Stimulated activated effector memory CD8-positive, alpha-beta T cell treated with anti-CD3 and anti-CD28 coated beads, Interleukin-12 subunit alpha, Interleukin-12 subunit beta, amount 100 ng/mL, for 72 hours (primary cell): ENCODE data around the gene ARHGEF28.

Experiments
- ATAC-seq: fragments of 150-1000 bp; cut with Tn5 transposase; 2 replicates; pipeline ENCODE4 v1.10.0; 2021
- DNase-seq, 2 donors: peaks; one replicate each; pipeline ENCODE4 v3.0.0; 2021 to 2022; ENCODE audit warnings: low spot score in 2 of 2
- H3K27ac Mint-ChIP-seq: one replicate; pipeline ENCODE4 v1.8.0; 2022; ENCODE audit warnings: mild to moderate bottlenecking, mixed read lengths
- H3K36me3 Mint-ChIP-seq: one replicate; pipeline ENCODE4 v1.8.0; 2022; ENCODE audit warnings: mild to moderate bottlenecking, mixed read lengths
- H3K4me1 Mint-ChIP-seq: one replicate; pipeline ENCODE4 v1.8.0; 2022; ENCODE audit warnings: mixed read lengths
- H3K4me3 Mint-ChIP-seq: one replicate; pipeline ENCODE4 v1.8.0; 2022; ENCODE audit warnings: mild to moderate bottlenecking, mixed read lengths
- H3K9me3 Mint-ChIP-seq: one replicate; pipeline ENCODE4 v1.8.0; 2022; ENCODE audit warnings: mixed read lengths

Gene ARHGEF28

DNA sequence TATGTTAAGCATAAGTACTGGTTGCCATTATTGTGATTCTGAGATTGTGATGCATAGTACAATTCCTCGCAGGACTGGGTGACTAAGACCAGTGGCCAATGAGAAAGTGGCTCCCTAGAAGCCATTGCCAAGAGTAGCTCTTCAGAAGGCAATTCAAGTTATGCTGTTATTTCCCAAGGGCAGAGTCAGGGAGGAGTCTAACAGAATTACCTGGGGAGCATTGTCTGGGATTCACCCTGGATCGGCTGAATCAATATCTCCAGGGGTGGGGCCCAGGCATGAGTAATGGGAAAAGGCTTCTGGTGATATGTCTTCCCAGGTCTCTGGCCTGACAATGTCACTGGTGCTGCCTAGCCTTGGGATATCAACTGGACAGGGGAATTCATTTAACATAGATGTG is 10.9 kb upstream of the ARHGEF28 start:
- ATAC-seq (no peak), DNase-seq (no peak)
- H3K4me3 Mint-ChIP-seq, result no peak overlapping the region
- no peaks in the 10 kb centered on the region for H3K4me1 Mint-ChIP-seq
- H3K27ac Mint-ChIP-seq, result no peak overlapping the region
- no peaks in the 10 kb centered on the region for H3K9me3 Mint-ChIP-seq
- no peaks in the 10 kb centered on the region for H3K36me3 Mint-ChIP-seq

DNA sequence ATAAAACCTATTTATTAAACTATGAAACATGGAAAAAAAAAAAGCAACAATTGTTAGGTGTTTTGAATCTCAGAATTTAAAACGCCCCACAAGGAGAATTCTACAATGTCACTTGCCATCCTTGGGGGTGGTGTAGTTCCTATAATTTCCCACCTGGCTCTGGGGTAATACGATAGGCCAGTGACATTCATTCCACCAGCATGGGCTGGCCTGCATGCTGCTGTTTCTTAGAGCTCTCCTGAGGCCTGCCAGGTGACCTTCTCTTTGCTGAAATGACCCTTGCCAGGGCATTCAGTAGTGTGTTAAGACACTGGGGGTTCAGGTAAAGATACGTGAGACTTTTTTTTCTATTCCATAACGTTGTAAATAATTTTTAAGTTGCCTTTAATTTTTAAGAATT is 10.0 kb upstream of the ARHGEF28 start:
- no peak for DNase-seq
- no peak overlapping the region for H3K4me3 Mint-ChIP-seq
- H3K27ac Mint-ChIP-seq, result no peak overlapping the region
- no peaks in the 10 kb centered on the region for H3K4me1 Mint-ChIP-seq
- H3K36me3 Mint-ChIP-seq, result no peaks in the 10 kb centered on the region
- no peaks in the 10 kb centered on the region for H3K9me3 Mint-ChIP-seq
- no peak for ATAC-seq

DNA sequence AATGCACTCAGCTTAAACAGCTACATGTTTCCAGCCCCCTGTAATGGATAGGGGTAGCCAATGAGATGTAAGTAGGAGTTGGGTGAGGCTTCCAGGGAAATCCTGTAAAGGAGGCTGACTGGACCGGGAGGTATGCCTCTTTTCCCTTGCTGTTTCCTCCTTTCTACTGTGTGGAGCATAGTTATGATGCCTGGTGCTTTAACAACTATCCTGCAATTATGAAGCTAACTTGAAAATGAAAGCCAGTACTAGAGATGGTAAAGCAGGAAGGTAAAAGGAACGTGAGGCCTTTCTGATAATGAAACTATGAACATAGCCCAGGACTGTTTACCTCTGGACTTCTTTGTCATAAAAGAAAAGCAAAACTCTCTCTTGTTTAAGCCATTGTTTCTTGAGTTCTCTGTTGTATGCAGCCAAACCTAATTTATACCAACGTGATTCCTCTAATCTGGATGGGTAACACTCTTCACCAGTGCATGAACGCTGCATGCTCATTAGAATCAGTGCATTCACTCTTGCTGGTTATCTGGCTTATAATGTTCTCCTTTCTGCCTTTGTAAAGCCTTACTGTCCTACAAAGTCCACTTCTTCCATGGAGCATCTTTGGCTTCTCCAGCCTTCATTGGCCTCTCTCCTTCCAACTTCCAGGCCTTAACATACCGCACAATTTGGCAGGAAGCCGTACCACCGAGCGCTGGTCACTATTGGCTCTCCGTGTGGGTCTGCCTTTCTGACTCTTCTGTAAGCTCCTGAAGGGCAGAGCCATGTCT is 8.3 kb upstream of the ARHGEF28 start:
- no peak for ATAC-seq
- Mint-ChIP-seq H3K36me3 (no peaks in the 10 kb centered on the region), H3K4me3 (no peak overlapping the region), H3K9me3 (no peaks in the 10 kb centered on the region), H3K4me1 (no peaks in the 10 kb centered on the region), H3K27ac (no peak overlapping the region)
- no peak for DNase-seq

DNA sequence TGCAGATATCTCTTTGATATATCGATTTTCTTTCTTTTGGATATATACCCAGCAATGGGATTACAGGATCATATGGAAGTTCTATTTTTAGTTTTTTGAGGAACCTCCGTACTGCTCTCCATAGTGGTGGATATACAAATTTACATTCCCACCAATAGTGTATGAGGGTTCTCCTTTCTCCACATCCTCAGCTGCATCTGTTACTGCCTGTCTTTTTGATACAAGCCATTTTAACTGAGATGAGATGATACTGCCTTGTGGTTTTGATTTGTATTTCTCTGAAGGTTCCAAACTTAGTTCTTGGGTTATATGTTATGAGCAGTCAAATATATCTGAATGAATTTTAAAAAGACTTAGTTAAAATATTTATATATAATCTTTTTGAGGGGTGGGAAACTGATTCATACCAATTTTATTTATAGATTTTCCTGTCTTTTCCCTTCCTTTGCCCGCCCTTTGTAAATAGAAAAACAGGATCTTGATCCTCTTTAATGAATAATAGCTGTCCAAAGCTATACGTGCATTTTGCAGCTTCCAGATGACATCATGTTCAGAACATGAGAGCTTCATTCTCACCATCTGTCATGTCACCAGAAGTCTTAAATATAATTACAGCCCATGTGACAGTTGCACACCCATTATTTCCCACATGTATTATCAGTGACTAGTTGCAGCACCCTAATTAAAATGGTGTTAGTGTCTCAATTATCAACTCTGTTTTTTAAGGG is 6.2 kb upstream of the ARHGEF28 start:
- Mint-ChIP-seq H3K36me3 (no peaks in the 10 kb centered on the region), H3K9me3 (no peaks in the 10 kb centered on the region), H3K27ac (no peak overlapping the region), H3K4me1 (no peaks in the 10 kb centered on the region), H3K4me3 (no peak overlapping the region)
- DNase-seq (no peak), ATAC-seq (no peak)

DNA sequence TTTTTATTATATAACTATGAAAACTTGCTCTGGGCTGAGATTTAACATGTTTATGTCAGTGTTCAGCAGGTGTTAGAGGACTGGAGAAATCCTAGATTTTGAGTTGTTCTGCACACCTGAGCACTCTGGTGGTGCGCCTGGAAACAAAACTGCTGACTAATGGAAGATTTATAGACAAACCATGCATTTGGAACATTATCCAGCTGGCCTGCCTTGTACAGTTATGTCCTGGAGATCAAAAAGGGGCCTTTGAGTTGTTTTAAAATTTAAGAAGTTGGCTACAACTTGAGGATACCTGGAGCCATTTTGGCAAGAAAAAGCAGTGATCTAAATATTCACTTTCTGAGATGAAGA is 5.7 kb upstream of the ARHGEF28 start:
- DNase-seq (no peak), ATAC-seq (no peak)
- Mint-ChIP-seq H3K9me3 (no peaks in the 10 kb centered on the region), H3K4me1 (no peaks in the 10 kb centered on the region), H3K4me3 (no peak overlapping the region), H3K36me3 (no peaks in the 10 kb centered on the region), H3K27ac (no peak overlapping the region)

GRCh38 chr5:73623060-73623459 is 2.9 kb upstream of the ARHGEF28 start:
- no peaks in the 10 kb centered on the region for H3K9me3 Mint-ChIP-seq
- H3K4me3 Mint-ChIP-seq, result no peak overlapping the region
- DNase-seq (no peak), ATAC-seq (no peak)
- no peaks in the 10 kb centered on the region for H3K36me3 Mint-ChIP-seq
- H3K4me1 Mint-ChIP-seq, result no peaks in the 10 kb centered on the region
- no peak overlapping the region for H3K27ac Mint-ChIP-seq

- no peak for ATAC-seq
- no peaks in the 10 kb centered on the region for H3K4me1 Mint-ChIP-seq
- no peaks in the 10 kb centered on the region for H3K9me3 Mint-ChIP-seq
- H3K36me3 Mint-ChIP-seq, result no peaks in the 10 kb centered on the region
- no peak for DNase-seq
- H3K27ac Mint-ChIP-seq, result no peak overlapping the region
- H3K4me3 Mint-ChIP-seq, result no peak overlapping the region
Observed at GRCh38 chr5:73623901-73624404, 2.0 kb upstream of the ARHGEF28 start.

DNA sequence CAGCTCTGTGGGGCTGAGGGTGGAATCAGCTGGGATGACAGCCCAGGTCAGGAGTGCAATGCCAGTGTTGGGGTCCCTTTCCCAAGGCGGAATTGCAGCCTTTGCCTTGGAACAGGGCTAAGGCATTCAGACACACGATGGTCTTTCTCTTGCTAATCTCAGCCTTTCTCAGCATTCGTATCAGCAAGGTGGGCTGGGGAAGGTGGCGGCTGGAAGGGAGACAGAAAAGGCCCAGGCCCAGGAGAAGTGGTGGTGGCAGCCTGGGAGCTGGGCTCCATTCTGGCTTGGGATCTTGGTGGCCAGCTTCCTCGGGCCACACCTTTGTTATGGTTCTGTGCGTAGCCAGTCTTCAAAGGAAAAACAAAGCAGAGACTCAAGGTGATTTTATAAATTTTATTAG is 1.1 kb upstream of the ARHGEF28 start:
- H3K9me3 Mint-ChIP-seq, result no peaks in the 10 kb centered on the region
- H3K36me3 Mint-ChIP-seq, result no peaks in the 10 kb centered on the region
- peak overlapping the region; percentile 41 for H3K4me3 Mint-ChIP-seq
- H3K27ac Mint-ChIP-seq, result no peak overlapping the region
- DNase-seq (no peak), ATAC-seq (no peak)
- no peaks in the 10 kb centered on the region for H3K4me1 Mint-ChIP-seq

- H3K27ac Mint-ChIP-seq, result no peak overlapping the region
- peak overlapping the region; percentile 41 for H3K4me3 Mint-ChIP-seq
- H3K9me3 Mint-ChIP-seq, result no peaks in the 10 kb centered on the region
- no peak for ATAC-seq
- no peaks in the 10 kb centered on the region for H3K4me1 Mint-ChIP-seq
- H3K36me3 Mint-ChIP-seq, result no peaks in the 10 kb centered on the region
- no peak for DNase-seq
Observed at GRCh38 chr5:73625372-73625943, 538 bp upstream of the ARHGEF28 start.

DNA sequence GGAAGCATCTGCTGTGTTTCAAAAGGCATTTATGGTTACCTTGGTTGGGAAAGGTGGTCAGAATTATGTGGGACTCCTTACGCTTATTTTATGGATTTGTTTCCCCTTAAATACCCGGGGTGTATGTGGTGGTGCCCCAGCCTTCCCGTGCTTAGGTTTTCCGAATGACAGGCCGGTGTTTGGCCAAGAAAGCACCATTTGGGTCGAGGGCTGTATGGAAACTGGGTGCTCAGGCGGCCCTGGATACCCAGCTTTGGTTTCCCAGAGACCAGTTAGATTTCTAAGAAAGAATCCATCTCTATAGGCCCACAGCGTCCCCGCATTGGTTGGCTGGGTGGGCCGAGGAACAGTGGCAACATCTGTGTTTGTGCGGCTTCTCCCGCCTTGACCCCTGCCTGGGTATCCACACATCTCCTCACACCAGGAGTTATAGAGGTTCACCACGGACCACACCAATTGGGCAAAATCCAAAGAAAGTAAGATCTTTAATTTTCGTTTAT is 868 bp downstream of the ARHGEF28 start:
- Mint-ChIP-seq H3K4me3 (peak overlapping the region; percentile 38), H3K36me3 (no peaks in the 10 kb centered on the region), H3K27ac (no peak overlapping the region), H3K9me3 (no peaks in the 10 kb centered on the region), H3K4me1 (no peaks in the 10 kb centered on the region)
- ATAC-seq (no peak), DNase-seq (no peak)

- Mint-ChIP-seq H3K4me1 (no peaks in the 10 kb centered on the region), H3K9me3 (no peaks in the 10 kb centered on the region), H3K4me3 (no peak overlapping the region), H3K27ac (no peak overlapping the region), H3K36me3 (no peaks in the 10 kb centered on the region)
- ATAC-seq, result no peak
- DNase-seq, result no peak
Observed at GRCh38 chr5:73629456-73629855, 3.5 kb downstream of the ARHGEF28 start.

GRCh38 chr5:73630765-73631164 is 4.8 kb downstream of the ARHGEF28 start:
- Mint-ChIP-seq H3K36me3 (no peaks in the 10 kb centered on the region), H3K27ac (no peak overlapping the region), H3K4me1 (no peaks in the 10 kb centered on the region), H3K4me3 (no peak overlapping the region), H3K9me3 (no peaks in the 10 kb centered on the region)
- no peak for DNase-seq
- no peak for ATAC-seq

GRCh38 chr5:73631500-73631899 is 5.5 kb downstream of the ARHGEF28 start:
- H3K4me1 Mint-ChIP-seq, result no peaks in the 10 kb centered on the region
- H3K36me3 Mint-ChIP-seq, result no peaks in the 10 kb centered on the region
- DNase-seq, result no peak
- H3K4me3 Mint-ChIP-seq, result no peak overlapping the region
- no peak for ATAC-seq
- H3K27ac Mint-ChIP-seq, result no peak overlapping the region
- no peaks in the 10 kb centered on the region for H3K9me3 Mint-ChIP-seq

DNA sequence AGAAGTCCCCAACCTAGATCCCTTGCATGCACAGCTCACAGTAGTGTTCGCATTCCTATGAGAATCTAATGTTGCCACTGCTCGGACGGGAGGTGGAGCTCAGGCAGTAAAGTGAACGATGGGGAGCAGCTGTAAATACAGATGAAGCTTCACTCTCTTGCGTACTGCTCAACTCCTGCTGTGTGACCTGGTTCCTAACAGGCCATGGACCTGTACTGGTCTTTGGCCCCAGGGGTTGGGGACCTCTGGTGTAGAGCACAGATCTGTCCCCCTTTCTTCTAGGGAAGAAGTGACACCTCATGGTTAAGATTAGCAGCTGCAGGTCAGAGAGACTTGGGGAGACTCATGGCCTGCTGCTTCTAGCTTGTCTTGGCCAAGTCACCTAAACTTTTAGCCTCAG is 7.1 kb downstream of the ARHGEF28 start:
- H3K9me3 Mint-ChIP-seq, result no peaks in the 10 kb centered on the region
- H3K27ac Mint-ChIP-seq, result no peak overlapping the region
- H3K4me1 Mint-ChIP-seq, result no peaks in the 10 kb centered on the region
- H3K4me3 Mint-ChIP-seq, result no peak overlapping the region
- no peaks in the 10 kb centered on the region for H3K36me3 Mint-ChIP-seq
- no peak for ATAC-seq
- DNase-seq, result no peak

GRCh38 chr5:73636408-73636807 is 10.4 kb downstream of the ARHGEF28 start:
- H3K4me3 Mint-ChIP-seq, result no peak overlapping the region
- no peak overlapping the region for H3K27ac Mint-ChIP-seq
- no peaks in the 10 kb centered on the region for H3K4me1 Mint-ChIP-seq
- no peak for DNase-seq
- no peaks in the 10 kb centered on the region for H3K9me3 Mint-ChIP-seq
- ATAC-seq, result no peak
- H3K36me3 Mint-ChIP-seq, result no peaks in the 10 kb centered on the region

GRCh38 chr5:73637565-73637964 is 11.6 kb downstream of the ARHGEF28 start:
- Mint-ChIP-seq H3K27ac (no peak overlapping the region), H3K36me3 (no peaks in the 10 kb centered on the region), H3K4me3 (no peak overlapping the region), H3K4me1 (no peaks in the 10 kb centered on the region), H3K9me3 (no peaks in the 10 kb centered on the region)
- DNase-seq, result no peak
- ATAC-seq, result no peak
